WTC11 (cell line): Measurements from ENCODE around the gene APBA1. TPM values are rescaled to one million over a fixed set of nuclear protein-coding genes. Genes with fewer than 3 reads are reported as not detected.

Source experiments
- ATAC-seq: fragments of 200-7000 bp; cut with Tn5 transposase; 2 replicates; pipeline ENCODE4 v1.10.0; 2021; ENCODE audit warnings: mild to moderate bottlenecking, moderate library complexity
- CTCF ChIA-PET: fragments of 300-600 bp; sonication (Branson Sonifier 250); formaldehyde crosslinking; loops from one replicate; lab custom pipeline; 2021; ENCODE audit warnings: antibody characterized with exemption; lab: Charles Lee
- POLR2A ChIA-PET: fragments of 350-600 bp; sonication (Branson Sonifier 250); formaldehyde crosslinking; loops from one replicate; lab custom pipeline; 2021; ENCODE audit warnings: antibody characterized with exemption; lab: Charles Lee
- DNase-seq: peaks from one replicate; pipeline ENCODE4 v3.0.0; 2021; ENCODE audit warnings: low spot score
- H3K27ac Mint-ChIP-seq: 2 replicates; pipeline ENCODE4 v1.8.0; 2021; ENCODE audit warnings: mixed read lengths
- H3K27me3 Mint-ChIP-seq: 2 replicates; pipeline ENCODE4 v1.8.0; 2021; ENCODE audit warnings: low read depth, mild to moderate bottlenecking, moderate library complexity, mixed read lengths
- H3K36me3 Mint-ChIP-seq: 2 replicates; pipeline ENCODE4 v1.8.0; 2021; ENCODE audit warnings: mixed read lengths
- H3K4me1 Mint-ChIP-seq: 2 replicates; pipeline ENCODE4 v1.8.0; 2022; ENCODE audit warnings: mixed read lengths
- H3K4me3 Mint-ChIP-seq: 2 replicates; pipeline ENCODE4 v1.8.0; 2021; ENCODE audit warnings: mild to moderate bottlenecking, moderate library complexity, mixed read lengths
- H3K9me3 Mint-ChIP-seq: 2 replicates; pipeline ENCODE4 v1.8.0; 2021; ENCODE audit warnings: mixed read lengths
- AFF4 ChIP-seq: sonication (generic); formaldehyde crosslinking; IDR thresholded peaks from 2 replicates; pipeline ENCODE4 v1.8.1; 2023; ENCODE audit warnings: mild to moderate bottlenecking, missing genetic modification reagents, borderline replicate concordance
- ATF3 ChIP-seq: sonication (generic); formaldehyde crosslinking; conservative IDR thresholded peaks from 2 replicates; pipeline ENCODE4 v1.8.1; 2022; ENCODE audit warnings: mild to moderate bottlenecking, missing genetic modification reagents
- ESRRA ChIP-seq: sonication (generic); formaldehyde crosslinking; IDR thresholded peaks from 2 replicates; pipeline ENCODE4 v1.8.1; 2022; ENCODE audit warnings: mild to moderate bottlenecking, missing genetic modification reagents, borderline replicate concordance
- GTF2I ChIP-seq: fragments of 250-450 bp; sonication (Bioruptor Pico); conservative IDR thresholded peaks from 2 replicates; pipeline ENCODE4 v1.4.0; 2021; ENCODE audit warnings: mild to moderate bottlenecking
- MXD4 ChIP-seq: fragments of 250-450 bp; sonication (Bioruptor Pico); IDR thresholded peaks from 2 replicates; pipeline ENCODE4 v1.8.0; 2021; ENCODE audit warnings: mild to moderate bottlenecking, moderate library complexity, borderline replicate concordance
- NFE2L1 ChIP-seq: sonication (generic); formaldehyde crosslinking; IDR thresholded peaks from 2 replicates; pipeline ENCODE4 v1.8.1; 2023; ENCODE audit warnings: missing genetic modification reagents
- PRDM15 ChIP-seq: sonication (generic); formaldehyde crosslinking; IDR thresholded peaks from 2 replicates; pipeline ENCODE4 v1.8.0; 2022; ENCODE audit warnings: missing genetic modification reagents
- SMAD3 ChIP-seq: sonication (generic); formaldehyde crosslinking; IDR thresholded peaks from 2 replicates; pipeline ENCODE4 v1.8.0; 2022; ENCODE audit warnings: missing genetic modification reagents, mild to moderate bottlenecking, borderline replicate concordance
- ZNF138 ChIP-seq: sonication (generic); formaldehyde crosslinking; conservative IDR thresholded peaks from 2 replicates; pipeline ENCODE4 v1.8.1; 2022; ENCODE audit warnings: mild to moderate bottlenecking, moderate library complexity, missing genetic modification reagents
- ZNF423 ChIP-seq: fragments of 250-450 bp; sonication (Bioruptor Pico); IDR thresholded peaks from 2 replicates; pipeline ENCODE4 v2.1.2; 2022; ENCODE audit warnings: mild to moderate bottlenecking, moderate library complexity
- ZNF671 ChIP-seq: fragments of 250-450 bp; sonication (Bioruptor Pico); IDR thresholded peaks from 2 replicates; pipeline ENCODE4 v1.8.0; 2021; ENCODE audit warnings: mild to moderate bottlenecking
- ZSCAN18 ChIP-seq: fragments of 250-450 bp; sonication (Bioruptor Pico); IDR thresholded peaks from 2 replicates; pipeline ENCODE4 v2.1.2; 2022; ENCODE audit warnings: mild to moderate bottlenecking, moderate library complexity
- total RNA-seq: library from RNA; stranded (reverse); gene quantifications from 3 replicates; pipeline ENCODE4 v1.2.3, GENCODE V29; 2021
- TF ChIP-seq, protein P1 (sequence below): sonication (generic); formaldehyde crosslinking; IDR thresholded peaks from 2 replicates; pipeline ENCODE4 v1.8.1; 2022; ENCODE audit warnings: low read depth, mild to moderate bottlenecking, moderate library complexity, missing genetic modification reagents, borderline replicate concordance
- TF ChIP-seq, protein P2 (sequence below): sonication (generic); formaldehyde crosslinking; IDR thresholded peaks from 2 replicates; pipeline ENCODE4 v1.8.1; 2023; ENCODE audit warnings: mild to moderate bottlenecking, missing genetic modification reagents, moderate library complexity

Gene APBA1
- total RNA-seq, 1 experiment from 2014 or later: 0.94 TPM

DNA sequence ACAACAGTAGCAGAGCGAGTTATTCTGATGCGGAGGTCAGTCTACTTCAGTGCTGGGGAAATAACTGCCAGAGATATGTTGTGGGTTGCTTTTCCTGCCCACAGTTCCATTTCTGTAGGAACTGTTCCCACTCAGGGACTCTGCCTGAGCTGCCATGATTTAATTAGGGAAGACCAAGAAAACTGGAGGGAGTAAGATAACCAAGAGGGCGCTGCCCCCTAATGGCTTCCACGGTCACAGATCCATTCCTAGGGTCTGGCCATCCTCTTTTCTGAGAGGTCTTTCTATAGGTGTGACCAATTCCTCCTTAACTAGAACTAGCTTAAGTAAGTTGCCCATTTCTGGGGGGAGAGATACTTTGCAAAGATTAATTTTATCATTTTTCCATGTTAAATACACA is 125.9 kb downstream of the APBA1 start:
- Mint-ChIP-seq H3K4me1 (peaks cover 33% of the 10 kb centered on the region), H3K36me3 (no peaks in the 10 kb centered on the region), H3K27me3 (no peaks in the 10 kb centered on the region), H3K27ac (no peak overlapping the region), H3K9me3 (no peaks in the 10 kb centered on the region), H3K4me3 (no peak overlapping the region)
- peak; percentile 64 for DNase-seq
- ATAC-seq: peak; percentile 80
- ChIA-PET CTCF (interaction anchor here (0.6 to 5.3 kb wide), 14 partner anchors 9 to 385 kb away, joined by 3 to 65 read pairs (median 4); no protein-coding TSS in a partner anchor), POLR2A (no interaction called here)
- TF ChIP-seq ZNF671 (CRISPR knock-in tag) (no peak), ZNF138 (no peak), SMAD3 (CRISPR knock-in tag) (no peak), PRDM15 (CRISPR knock-in tag) (no peak), MXD4 (CRISPR knock-in tag) (no peak), ESRRA (CRISPR knock-in tag) (no peak), ZSCAN18 (CRISPR knock-in tag) (no peak), GTF2I (no peak), NFE2L1 (CRISPR knock-in tag) (no peak), AFF4 (CRISPR knock-in tag) (no peak)
- TF ChIP-seq, protein P1, sequence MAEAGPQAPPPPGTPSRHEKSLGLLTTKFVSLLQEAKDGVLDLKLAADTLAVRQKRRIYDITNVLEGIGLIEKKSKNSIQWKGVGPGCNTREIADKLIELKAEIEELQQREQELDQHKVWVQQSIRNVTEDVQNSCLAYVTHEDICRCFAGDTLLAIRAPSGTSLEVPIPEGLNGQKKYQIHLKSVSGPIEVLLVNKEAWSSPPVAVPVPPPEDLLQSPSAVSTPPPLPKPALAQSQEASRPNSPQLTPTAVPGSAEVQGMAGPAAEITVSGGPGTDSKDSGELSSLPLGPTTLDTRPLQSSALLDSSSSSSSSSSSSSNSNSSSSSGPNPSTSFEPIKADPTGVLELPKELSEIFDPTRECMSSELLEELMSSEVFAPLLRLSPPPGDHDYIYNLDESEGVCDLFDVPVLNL (CRISPR knock-in tag): no peak
- TF ChIP-seq, protein P2, sequence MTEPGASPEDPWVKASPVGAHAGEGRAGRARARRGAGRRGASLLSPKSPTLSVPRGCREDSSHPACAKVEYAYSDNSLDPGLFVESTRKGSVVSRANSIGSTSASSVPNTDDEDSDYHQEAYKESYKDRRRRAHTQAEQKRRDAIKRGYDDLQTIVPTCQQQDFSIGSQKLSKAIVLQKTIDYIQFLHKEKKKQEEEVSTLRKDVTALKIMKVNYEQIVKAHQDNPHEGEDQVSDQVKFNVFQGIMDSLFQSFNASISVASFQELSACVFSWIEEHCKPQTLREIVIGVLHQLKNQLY (CRISPR knock-in tag): no peak

- peak; percentile 27 for DNase-seq
- H3K27ac Mint-ChIP-seq: peak overlapping the region; percentile 38; the same call in 1 of the 2 replicates
- no peak overlapping the region for H3K4me3 Mint-ChIP-seq
- peak; percentile 85 for ATAC-seq
- no peaks in the 10 kb centered on the region for H3K36me3 Mint-ChIP-seq
- no peaks in the 10 kb centered on the region for H3K9me3 Mint-ChIP-seq
- CTCF ChIA-PET: interaction anchor here (0.9 to 1.4 kb wide), 4 partner anchors 26 to 130 kb away, joined by 3 to 9 read pairs (median 4); no protein-coding TSS in a partner anchor
- peaks cover 33% of the 10 kb centered on the region for H3K4me1 Mint-ChIP-seq
- H3K27me3 Mint-ChIP-seq: no peaks in the 10 kb centered on the region
- POLR2A ChIA-PET: no interaction called here
- TF ChIP-seq ATF3: no peak
- TF ChIP-seq ZNF423 (CRISPR knock-in tag): peak; percentile 39; the same call in 1 of the 2 replicates
These were observed 129.0 kb downstream of the APBA1 start for GRCh38 chr9:69542942-69543704.
